ENCODE data around the gene RAD51C.

- TF ChIP-seq GATA3 (IDR thresholded peaks at IDR 0.05; ENCODE audit: low read depth, low read length), result no peak
- TF ChIP-seq GATA2 (IDR thresholded peaks at IDR 0.05; ENCODE audit: low read depth, low read length), result no peak
These were observed 1.9 kb downstream of the RAD51C start for GRCh38 chr17:58694302-58694701.

Data from SH-SY5Y (cell line).